ENCODE measurements around the gene IL2RA.
"Not testable (repeated sequence)": the region's sequence is repeated elsewhere in the genome, so short reads cannot be mapped to it uniquely, and the experiment has no call there.

IL2RA gene

GRCh38 chr10:6062101-6062771 lies at the start of gene IL2RA:
Gene IL2RA, minus strand, starts transcription at chr10:6062367. Its CDS starts 216 bp downstream, at chr10:6062151.
- no peak for DNase-seq

DNA sequence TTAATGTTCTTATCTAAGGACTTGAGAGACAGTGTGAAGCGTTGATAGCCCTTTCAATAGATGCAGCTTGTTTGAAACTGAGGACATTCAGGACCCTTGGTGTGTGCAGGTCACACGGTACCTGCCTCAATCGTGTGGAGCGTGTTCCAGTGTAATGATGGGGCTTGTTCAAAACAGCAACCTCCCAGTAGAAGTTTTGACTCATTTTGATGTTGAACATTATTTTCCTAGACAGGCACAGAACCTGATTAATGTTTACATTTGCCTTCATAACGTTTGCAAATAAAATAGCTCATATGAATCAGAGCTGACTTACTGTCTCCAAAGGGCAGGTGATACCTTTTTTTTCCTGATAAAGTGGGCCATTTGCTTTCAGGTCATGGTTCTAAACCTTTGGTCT lies 48.0 kb upstream of the IL2RA start:
- no peak for DNase-seq

- no peak for DNase-seq
Measured at GRCh38 chr10:6109444-6109775, 47.2 kb upstream of the IL2RA start.

GRCh38 chr10:6108631-6109443 lies 46.7 kb upstream of the IL2RA start:
- no peak for DNase-seq

DNA sequence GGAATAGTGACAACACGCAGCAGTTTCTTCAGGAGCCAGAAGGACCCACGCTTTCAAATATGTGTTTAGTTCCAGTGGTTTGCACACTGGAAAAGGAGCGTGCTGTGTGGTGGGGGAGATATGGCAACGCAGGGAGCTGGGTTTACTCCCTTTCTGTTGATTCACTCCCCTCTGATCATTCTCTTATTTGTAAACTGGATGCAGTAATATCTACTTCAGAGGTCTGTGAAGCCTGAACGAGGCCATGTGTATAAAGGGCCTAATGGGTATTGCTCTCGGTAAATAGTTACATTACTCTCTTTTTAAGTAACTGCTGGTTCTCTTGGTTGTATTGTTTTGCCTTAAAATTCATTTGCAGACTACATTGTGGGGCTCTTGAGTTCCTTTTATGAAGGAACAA lies 45.9 kb upstream of the IL2RA start:
- DNase-seq = no peak

DNA sequence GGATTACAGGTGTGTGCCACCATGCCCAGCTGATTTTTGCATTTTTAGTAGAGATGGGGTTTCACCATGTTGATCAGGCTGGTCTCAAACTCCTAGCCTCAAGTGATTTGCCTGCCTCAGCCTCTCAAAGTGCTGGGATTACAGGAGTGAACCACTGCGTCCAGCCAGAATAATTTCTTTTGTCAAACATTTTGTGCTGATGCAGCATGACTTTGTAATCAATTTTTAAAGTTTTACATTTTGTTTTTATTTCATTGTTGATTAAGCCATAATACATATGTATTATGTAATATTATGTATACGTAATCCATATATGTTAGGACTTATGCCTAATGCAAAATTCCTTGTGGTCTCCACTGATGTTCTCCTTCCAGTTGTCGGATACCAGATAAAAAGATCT lies 45.4 kb upstream of the IL2RA start:
- not testable (repeated sequence) for DNase-seq

DNA sequence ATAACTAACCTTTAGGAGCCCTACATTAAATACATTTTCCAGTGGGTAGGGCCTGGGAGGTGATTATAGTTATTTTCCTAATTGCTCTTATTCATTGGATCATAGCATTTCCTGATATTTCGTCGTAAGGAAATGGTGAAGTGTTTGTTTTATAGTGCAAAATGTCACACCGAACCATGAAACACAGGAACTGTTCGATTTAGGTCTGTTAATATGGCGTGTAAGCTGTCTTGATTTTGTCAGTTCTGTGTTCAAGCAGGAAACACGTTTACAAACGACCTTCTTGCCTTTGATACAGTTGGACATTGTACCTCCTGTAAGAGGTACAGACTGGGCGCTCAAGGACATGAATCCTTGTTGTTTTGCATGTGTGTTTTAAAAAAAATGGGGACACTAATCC lies 41.4 kb upstream of the IL2RA start:
- no peak for DNase-seq

DNA sequence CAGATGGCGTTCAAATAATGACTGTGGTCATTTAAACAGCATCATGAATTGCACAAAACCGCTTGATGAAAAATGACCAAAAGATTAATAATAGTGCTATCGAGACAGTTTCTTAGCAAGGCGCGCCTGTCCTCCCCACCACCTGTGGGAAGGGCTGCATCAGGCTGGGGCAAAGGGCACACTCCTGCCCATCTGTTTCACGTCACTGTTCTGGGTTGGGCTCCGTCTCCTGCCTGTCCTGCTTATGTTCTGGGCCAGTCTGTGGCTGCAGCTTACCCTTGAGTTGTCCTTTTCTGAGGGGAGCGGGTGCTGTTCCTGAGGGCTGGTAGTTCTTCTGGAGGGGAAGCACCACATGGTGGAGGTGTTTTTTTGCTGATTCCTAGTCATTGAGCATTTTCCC lies 40.0 kb upstream of the IL2RA start:
- no peak for DNase-seq

DNA sequence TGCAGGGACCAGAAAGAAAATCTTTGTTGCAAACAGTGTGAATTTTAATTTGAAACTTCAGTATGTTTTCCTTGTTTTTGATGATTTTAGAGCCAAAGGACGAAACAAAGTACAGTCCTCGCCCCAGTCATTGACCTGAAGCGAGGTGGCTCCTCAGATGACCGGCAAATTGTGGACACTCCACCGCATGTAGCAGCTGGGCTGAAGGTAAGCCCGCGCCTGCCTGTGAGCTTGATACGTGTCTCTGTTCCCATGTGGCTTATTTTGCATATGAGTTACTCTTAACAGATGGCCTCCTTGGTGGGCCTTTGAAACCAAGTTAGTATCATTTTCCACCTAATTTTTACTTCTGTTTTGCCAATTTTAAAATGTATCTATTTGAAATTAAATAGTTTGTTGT lies 39.0 kb upstream of the IL2RA start:
- DNase-seq = no peak

- no peak for DNase-seq
Measured at GRCh38 chr10:6100370-6100769, 38.2 kb upstream of the IL2RA start.

- DNase-seq = no peak
Measured at GRCh38 chr10:6098156-6098555, 36.0 kb upstream of the IL2RA start.

- no peak for DNase-seq
Measured at GRCh38 chr10:6097063-6097462, 34.9 kb upstream of the IL2RA start.

DNA sequence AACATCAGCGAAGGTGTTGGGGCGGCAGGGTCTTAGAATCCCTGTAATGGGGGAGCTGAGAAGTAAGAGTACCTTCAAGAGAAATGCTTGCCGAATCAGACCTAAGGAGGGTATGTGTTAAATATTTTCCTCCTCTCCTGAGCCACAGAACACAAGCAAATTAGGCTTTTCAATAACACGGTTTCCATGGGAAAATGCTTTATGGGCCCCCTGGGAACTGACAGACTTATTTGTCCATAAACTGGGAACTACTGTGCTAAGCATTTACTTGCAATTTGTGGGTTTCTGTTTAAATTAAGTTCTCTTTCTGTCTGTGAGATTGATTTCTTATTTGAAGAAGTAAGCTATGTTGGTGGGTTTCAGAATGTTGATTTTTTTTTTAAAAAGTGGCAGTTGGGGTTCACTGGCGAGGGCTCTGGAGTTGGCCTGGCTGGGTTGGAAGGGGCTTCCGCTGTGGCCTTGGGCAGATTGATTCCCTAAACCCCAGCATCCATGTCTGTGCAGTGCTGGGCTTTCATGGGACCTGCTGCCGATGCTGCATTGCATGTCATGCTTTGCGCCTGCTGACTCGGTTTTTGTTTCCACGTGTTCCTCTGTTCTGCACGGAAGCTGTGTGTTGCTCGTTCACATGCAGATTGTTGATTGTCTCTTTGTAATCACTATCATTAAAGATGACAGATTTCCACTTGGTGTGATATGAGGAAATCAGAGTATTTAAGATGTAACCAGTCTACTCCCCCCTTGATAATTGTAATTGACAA lies 33.8 kb upstream of the IL2RA start:
- DNase-seq = no peak

- DNase-seq = no peak
Measured at GRCh38 chr10:6092731-6093130, 30.6 kb upstream of the IL2RA start.

DNA sequence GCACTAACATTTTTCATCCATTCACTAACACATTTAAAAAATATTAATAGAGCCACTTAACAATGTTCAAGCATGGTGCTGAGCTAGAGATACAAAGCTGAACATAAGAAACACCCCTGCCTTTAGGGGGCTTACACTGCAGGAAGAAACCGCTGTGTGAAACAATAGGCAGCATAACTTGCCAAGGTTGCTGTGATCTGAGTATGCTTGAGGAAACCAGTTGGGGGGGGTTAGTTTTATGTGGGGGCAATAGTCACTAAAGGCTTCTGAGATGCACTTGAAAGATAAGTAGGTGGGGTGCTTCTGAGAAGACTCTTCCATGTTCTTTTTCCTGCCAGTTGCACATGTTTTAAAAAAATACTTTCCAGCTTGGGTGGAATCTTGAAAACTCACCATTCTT lies 29.5 kb upstream of the IL2RA start:
- DNase-seq = no peak

DNA sequence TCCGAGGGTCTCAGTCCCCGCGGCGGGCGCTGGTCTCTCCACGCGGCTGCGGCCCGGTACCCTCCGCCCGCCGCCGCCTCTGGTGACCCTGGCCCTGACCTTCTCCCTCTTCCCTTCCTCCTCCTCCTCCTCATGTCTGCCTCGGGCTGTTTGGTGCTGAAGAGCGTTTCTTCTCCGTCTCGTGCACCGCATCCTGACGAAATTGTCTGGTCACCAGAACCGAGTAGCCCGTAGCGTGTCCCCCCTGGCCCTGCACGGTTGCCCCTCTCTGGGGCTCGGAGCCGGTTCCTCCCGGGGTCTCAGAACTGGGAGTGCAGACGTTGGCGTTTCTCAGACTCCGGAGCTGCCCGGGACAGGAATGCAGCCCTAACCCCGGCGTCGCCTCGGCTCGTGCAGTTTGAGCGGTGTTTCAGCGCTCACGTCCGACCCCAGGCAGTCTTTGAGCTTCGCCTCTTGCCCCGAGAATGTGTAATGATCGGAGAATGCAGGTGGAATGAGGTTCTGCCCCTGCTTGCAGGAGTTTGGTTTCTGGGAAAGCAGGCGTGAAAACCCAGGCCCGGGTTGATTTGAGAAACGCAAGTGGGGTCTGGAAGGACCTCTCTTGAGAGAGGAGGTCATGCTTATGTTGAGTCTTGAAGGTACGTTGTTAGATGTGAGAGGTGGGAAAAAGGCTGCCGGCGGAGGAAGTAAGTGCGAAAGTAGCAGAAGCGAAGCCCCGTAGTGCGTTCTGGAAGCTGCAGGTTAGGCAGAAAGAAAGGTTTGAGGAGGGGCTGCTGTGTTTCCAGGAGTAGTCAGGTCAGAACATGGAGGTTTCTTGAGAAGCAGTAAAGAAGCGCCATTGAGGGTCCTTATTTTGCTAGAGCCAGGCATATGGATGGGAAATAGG lies 27.4 kb upstream of the IL2RA start:
- peak in 2 of 14 donors; percentile 28 to 29 for DNase-seq

DNA sequence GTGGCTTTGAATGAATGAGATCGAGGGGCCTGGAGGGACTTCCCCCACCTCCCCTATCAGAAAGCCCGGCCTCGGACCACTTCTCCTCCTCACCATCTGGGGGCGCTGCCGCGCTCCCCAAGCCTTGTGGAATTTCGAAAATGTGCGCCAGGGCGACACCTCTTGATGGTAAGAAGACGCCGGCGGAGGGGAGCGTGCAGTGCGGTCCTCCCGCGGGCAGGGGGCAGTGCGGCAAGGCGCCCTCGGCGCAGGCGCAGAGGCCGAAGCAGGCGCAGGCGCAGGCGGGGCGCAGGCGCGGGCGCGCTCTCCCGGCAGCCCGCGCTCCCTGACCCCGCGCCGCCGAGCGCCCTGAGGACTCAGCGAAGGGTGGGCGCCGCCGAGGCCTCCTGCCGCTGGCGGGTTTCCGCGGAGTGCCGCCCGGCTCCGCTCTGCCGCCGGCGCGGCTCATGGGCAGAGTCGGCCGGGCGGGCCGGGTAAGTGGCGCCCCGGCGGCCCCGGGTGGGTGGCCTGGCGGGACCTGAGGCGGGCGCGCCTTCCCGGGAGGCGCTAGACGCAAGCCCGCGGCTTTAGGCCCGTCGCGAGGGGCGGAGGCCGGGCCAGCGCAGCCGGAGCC lies 26.7 kb upstream of the IL2RA start, which contains the start of gene RBM17:
TSS of gene RBM17 (plus strand) at position 314 of the 613 bp plus-strand sequence. CDS start 8,032 bp downstream, outside the sequence.
- DNase-seq = peak; percentile 46 to 95 (median 88)

GRCh38 chr10:6086375-6087233 lies 24.4 kb upstream of the IL2RA start:
- peak in 13 of 14 donors; percentile 25 to 87 (median 77) for DNase-seq

- DNase-seq = no peak
Measured at GRCh38 chr10:6083523-6084475, 21.6 kb upstream of the IL2RA start.

Data from C1 segment of cervical spinal cord (tissue), 14 donors.